Mucosa of rectum (tissue), 2 donors: Measurements from ENCODE around the gene LRRC4.

Source experiments
- H3K27ac ChIP-seq, 2 donors: one replicate each; pipeline ENCODE4 v1.7.0; 2013; ENCODE audit warnings: inconsistent platforms in 2 of 2, low read depth in 2 of 2, low read length in 2 of 2
- H3K27me3 ChIP-seq, 2 donors: one replicate each; pipeline ENCODE4 v1.7.0; 2013; ENCODE audit warnings: low read length in 2 of 2; ENCODE audit not compliant: control insufficient read depth in 2 of 2, insufficient read depth in 2 of 2
- H3K36me3 ChIP-seq, 2 donors: one replicate each; pipeline ENCODE4 v1.7.0; 2013; ENCODE audit warnings: low read length in 2 of 2; ENCODE audit not compliant: control insufficient read depth in 2 of 2, insufficient read depth in 2 of 2
- H3K4me1 ChIP-seq, 2 donors: one replicate each; pipeline ENCODE4 v1.7.0; 2013; ENCODE audit warnings: low read length in 2 of 2, mild to moderate bottlenecking in 1 of 2; ENCODE audit not compliant: control insufficient read depth in 2 of 2, insufficient read depth in 2 of 2
- H3K4me3 ChIP-seq, 2 donors: one replicate each; pipeline ENCODE4 v1.7.0; 2013; ENCODE audit warnings: low read length in 2 of 2
- H3K9ac ChIP-seq, 2 donors: one replicate each; pipeline ENCODE4 v1.7.0; 2013; ENCODE audit warnings: low read length in 2 of 2, low read depth in 1 of 2, mild to moderate bottlenecking in 1 of 2
- H3K9me3 ChIP-seq, 2 donors: one replicate each; pipeline ENCODE4 v1.7.0; 2013; ENCODE audit warnings: low read length in 2 of 2; ENCODE audit not compliant: control insufficient read depth in 2 of 2
- donor health status: healthy.
- donor health status: Normal muscosa, but diverticular disease.

LRRC4 gene

GRCh38 chr7:128059143-128059988 is 28.1 kb upstream of the LRRC4 start:
- no peaks in the 10 kb centered on the region for H3K36me3 ChIP-seq
- H3K9ac ChIP-seq, result no peak overlapping the region
- H3K9me3 ChIP-seq, result no peaks in the 10 kb centered on the region
- H3K27me3 ChIP-seq, result no peaks in the 10 kb centered on the region
- H3K4me3 ChIP-seq, result no peak overlapping the region
- H3K27ac ChIP-seq, result no peak overlapping the region
- no peaks in the 10 kb centered on the region for H3K4me1 ChIP-seq

GRCh38 chr7:128057909-128058308 is 26.7 kb upstream of the LRRC4 start:
- no peak overlapping the region for H3K4me3 ChIP-seq
- no peaks in the 10 kb centered on the region for H3K9me3 ChIP-seq
- H3K27me3 ChIP-seq, result no peaks in the 10 kb centered on the region
- no peak overlapping the region for H3K27ac ChIP-seq
- H3K9ac ChIP-seq, result no peak overlapping the region
- H3K36me3 ChIP-seq, result no peaks in the 10 kb centered on the region
- H3K4me1 ChIP-seq, result peaks cover 0 to 3% of the 10 kb centered on the region in 2 donors

- H3K9me3 ChIP-seq, result no peaks in the 10 kb centered on the region
- no peak overlapping the region for H3K9ac ChIP-seq
- no peaks in the 10 kb centered on the region for H3K36me3 ChIP-seq
- H3K27me3 ChIP-seq, result no peaks in the 10 kb centered on the region
- no peak overlapping the region for H3K4me3 ChIP-seq
- H3K27ac ChIP-seq, result no peak overlapping the region
- H3K4me1 ChIP-seq, result peaks cover 0 to 3% of the 10 kb centered on the region in 2 donors
Measured at GRCh38 chr7:128056901-128057300, 25.7 kb upstream of the LRRC4 start.

DNA sequence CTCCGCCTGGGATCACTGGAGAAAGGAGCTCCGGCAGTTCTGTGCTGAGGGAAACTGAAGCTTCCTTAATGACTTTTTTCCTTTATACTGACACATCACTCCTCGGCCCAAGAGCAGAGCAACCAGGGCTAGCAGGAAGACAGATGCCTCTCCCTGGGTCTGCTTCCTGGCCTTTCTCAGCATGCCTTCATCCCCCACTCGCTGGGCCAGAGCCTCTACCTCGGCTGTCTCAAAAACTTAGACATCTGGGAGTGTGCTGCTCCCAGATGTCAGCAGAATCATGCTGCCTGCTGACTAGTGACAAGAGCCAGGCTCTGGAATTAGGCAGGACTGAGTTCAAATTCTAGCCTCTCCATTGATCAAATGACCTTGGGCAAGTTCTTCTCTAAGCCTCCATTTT is 24.4 kb upstream of the LRRC4 start:
- peaks cover 0 to 3% of the 10 kb centered on the region in 2 donors for H3K4me1 ChIP-seq
- no peaks in the 10 kb centered on the region for H3K36me3 ChIP-seq
- H3K4me3 ChIP-seq, result no peak overlapping the region
- H3K9ac ChIP-seq, result no peak overlapping the region
- no peaks in the 10 kb centered on the region for H3K27me3 ChIP-seq
- H3K27ac ChIP-seq, result no peak overlapping the region
- H3K9me3 ChIP-seq, result no peaks in the 10 kb centered on the region

DNA sequence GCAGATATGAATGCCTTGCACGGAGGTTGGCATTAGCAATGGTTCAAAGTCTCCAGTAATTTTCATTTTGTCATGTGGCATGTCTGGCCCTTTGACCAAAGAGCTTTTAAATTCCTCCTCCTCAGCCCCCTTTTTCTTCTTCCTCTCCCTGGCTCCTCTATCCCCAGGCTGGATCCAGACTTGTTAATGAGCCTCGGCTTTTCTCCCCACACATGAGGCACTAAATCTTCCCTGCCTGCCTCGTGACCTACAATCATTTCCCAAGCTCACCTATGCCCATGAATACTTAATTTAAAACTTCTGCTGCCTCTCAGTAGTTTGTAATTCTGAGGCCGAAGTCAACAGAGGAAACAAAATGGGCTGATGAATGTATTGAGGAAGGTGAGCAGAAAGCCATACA is 23.3 kb upstream of the LRRC4 start:
- Histone ChIP-seq H3K9ac (no peak overlapping the region), H3K27ac (no peak overlapping the region), H3K4me3 (no peak overlapping the region), H3K36me3 (no peaks in the 10 kb centered on the region), H3K4me1 (peaks cover 0 to 3% of the 10 kb centered on the region in 2 donors), H3K27me3 (no peaks in the 10 kb centered on the region), H3K9me3 (no peaks in the 10 kb centered on the region)

DNA sequence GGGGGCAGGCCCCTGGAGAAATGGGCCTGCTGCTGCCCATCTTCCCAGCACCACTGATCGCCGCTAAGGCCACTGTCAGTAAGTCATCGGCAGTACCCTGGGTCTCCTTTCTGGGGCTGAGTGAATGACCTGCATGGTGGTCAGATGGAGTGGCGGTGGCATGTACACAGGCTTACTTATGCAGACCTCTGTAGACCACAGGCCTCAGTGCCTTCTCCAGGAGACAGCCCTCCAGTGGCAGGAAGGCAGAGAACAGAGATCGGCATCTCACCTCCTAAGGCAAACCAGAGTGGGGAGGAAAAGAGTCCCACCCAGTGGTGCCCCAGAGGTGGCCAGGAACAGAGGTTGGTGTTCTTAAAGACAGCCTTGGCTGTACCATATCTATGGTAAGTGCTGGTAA is 22.8 kb upstream of the LRRC4 start:
- no peak overlapping the region for H3K4me3 ChIP-seq

DNA sequence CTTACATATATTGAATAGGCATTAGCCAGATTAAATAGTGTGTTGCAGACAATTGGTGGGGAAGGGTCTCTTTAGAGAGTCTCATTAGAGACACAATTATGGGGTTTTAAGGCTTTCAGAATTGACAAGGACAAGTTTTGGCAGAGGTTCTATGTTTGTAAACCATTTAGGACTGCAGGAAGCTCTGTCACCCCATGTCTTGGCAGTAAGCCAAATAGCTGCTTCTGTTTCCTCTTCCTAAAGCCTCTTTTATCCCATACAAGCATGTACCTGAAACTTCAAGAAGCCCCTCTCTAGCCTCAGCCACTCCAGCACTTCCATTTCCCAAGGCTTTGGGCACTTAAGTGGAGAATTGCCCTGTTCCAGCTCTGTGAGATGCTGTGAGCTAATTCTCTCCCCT is 21.8 kb upstream of the LRRC4 start:
- no peak overlapping the region for H3K27ac ChIP-seq
- no peak overlapping the region for H3K9ac ChIP-seq
- peaks cover 0 to 3% of the 10 kb centered on the region in 2 donors for H3K4me1 ChIP-seq
- H3K9me3 ChIP-seq, result no peaks in the 10 kb centered on the region
- no peak overlapping the region for H3K4me3 ChIP-seq
- H3K27me3 ChIP-seq, result no peaks in the 10 kb centered on the region
- no peaks in the 10 kb centered on the region for H3K36me3 ChIP-seq

More for the DNA sequence above, 22.8 kb upstream of the LRRC4 start:
- Histone ChIP-seq H3K9me3 (no peaks in the 10 kb centered on the region), H3K4me1 (peaks cover 0 to 3% of the 10 kb centered on the region in 2 donors), H3K36me3 (no peaks in the 10 kb centered on the region), H3K27ac (no peak overlapping the region), H3K27me3 (no peaks in the 10 kb centered on the region), H3K9ac (no peak overlapping the region)

DNA sequence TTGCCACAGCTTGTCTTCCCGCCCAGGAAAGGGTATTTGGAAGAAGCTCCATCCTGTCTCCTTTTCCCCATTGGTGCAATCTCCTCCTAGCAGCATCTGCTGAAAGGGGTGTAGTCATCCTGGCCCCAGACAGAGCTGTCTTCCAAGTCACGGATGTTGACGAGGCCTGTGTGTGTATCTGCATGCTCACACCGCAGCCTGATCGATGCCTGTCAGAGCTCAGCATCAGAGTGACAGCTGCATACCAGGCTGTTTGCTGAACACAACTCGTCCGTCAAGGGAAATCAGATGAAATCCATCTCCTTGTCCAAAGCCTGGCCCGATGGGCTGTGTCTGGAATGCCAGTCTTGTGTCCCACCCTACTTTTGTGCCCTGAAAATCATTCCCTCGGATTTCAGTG is 21.2 kb upstream of the LRRC4 start:
- no peaks in the 10 kb centered on the region for H3K27me3 ChIP-seq
- peaks cover 0 to 3% of the 10 kb centered on the region in 2 donors for H3K4me1 ChIP-seq
- no peaks in the 10 kb centered on the region for H3K36me3 ChIP-seq
- no peak overlapping the region for H3K4me3 ChIP-seq
- H3K9ac ChIP-seq, result no peak overlapping the region
- no peak overlapping the region for H3K27ac ChIP-seq
- H3K9me3 ChIP-seq, result no peaks in the 10 kb centered on the region

DNA sequence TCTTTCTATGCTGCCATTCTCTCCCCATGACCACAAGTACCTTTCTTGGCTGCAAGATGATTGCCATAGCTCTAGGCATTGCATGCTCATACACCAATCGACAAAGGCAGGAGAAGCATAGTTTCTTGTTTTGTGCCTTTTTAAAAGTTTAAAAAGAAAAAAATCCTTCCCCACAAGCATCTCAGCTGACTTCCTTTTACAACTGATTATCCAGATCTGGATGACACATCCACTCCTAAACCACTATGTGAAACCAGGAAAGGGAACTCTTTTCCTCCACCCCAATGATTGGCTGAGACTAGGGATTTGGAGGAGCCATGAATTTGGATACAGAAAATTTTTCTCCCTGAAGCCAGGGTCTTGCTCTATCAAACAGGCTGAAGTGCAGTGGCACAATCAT is 14.5 kb upstream of the LRRC4 start:
- Histone ChIP-seq H3K27me3 (no peaks in the 10 kb centered on the region), H3K4me1 (peaks cover 0 to 2% of the 10 kb centered on the region in 2 donors), H3K36me3 (peaks cover 0 to 4% of the 10 kb centered on the region in 2 donors), H3K9ac (no peak overlapping the region), H3K4me3 (no peak overlapping the region), H3K9me3 (no peaks in the 10 kb centered on the region), H3K27ac (no peak overlapping the region)

DNA sequence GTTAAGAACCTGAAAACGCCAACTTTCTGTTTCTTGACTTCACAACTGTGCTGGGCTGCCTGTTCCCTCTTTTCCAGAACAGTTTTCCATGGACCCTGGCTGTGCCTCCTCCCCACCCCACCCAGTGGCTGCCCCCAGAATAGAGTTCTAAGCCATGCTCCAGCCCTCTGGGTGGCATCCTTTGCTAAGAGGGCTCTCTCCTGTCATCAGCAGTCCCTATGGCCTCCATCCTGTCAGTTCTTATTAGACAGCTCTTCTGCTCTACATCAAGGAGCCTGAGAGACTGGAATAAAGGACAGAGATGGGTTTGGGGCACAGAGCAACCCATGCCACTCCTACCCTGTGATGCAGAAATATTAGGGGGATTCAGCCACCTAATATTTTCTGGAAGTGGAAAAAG is 13.9 kb upstream of the LRRC4 start:
- Histone ChIP-seq H3K27me3 (no peaks in the 10 kb centered on the region), H3K9me3 (no peaks in the 10 kb centered on the region), H3K36me3 (peaks cover 0 to 4% of the 10 kb centered on the region in 2 donors), H3K9ac (no peak overlapping the region), H3K27ac (no peak overlapping the region), H3K4me3 (no peak overlapping the region), H3K4me1 (peaks cover 0 to 2% of the 10 kb centered on the region in 2 donors)
